VCaP (cell line): ENCODE measurements around the gene LHFPL6.

ENCODE experiments used
- H3K27ac ChIP-seq: fragments of 450-650 bp; 2 replicates; pipeline ENCODE4 v1.5.1; 2017
- TF ChIP-seq, protein P1 (sequence below): fragments of 450-650 bp; conservative IDR thresholded peaks from 2 replicates; pipeline ENCODE4 v1.5.1; 2017; ENCODE audit warnings: mild to moderate bottlenecking, moderate library complexity

LHFPL6 gene

DNA sequence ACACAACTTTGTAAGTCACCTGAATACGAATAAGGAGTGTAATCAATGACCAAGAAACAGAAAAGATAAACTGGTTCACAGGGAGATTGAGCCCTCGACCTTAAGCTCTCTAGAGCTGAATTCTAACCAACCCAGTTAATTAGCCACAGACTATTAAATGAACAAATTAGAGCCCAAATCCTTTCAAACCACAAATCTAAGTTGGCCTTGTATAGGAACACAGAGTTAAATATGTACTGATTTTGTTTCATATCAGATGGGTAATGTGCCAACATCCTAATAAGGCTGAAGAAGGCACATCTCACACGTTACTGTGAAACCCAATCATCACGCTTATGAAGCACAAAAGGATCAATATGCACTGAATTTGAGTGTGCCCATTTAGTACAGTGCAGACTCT, 156.1 kb downstream of the LHFPL6 start:
- no peak overlapping the region for H3K27ac ChIP-seq
- TF ChIP-seq, protein P1, sequence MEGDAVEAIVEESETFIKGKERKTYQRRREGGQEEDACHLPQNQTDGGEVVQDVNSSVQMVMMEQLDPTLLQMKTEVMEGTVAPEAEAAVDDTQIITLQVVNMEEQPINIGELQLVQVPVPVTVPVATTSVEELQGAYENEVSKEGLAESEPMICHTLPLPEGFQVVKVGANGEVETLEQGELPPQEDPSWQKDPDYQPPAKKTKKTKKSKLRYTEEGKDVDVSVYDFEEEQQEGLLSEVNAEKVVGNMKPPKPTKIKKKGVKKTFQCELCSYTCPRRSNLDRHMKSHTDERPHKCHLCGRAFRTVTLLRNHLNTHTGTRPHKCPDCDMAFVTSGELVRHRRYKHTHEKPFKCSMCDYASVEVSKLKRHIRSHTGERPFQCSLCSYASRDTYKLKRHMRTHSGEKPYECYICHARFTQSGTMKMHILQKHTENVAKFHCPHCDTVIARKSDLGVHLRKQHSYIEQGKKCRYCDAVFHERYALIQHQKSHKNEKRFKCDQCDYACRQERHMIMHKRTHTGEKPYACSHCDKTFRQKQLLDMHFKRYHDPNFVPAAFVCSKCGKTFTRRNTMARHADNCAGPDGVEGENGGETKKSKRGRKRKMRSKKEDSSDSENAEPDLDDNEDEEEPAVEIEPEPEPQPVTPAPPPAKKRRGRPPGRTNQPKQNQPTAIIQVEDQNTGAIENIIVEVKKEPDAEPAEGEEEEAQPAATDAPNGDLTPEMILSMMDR, result no peak

DNA sequence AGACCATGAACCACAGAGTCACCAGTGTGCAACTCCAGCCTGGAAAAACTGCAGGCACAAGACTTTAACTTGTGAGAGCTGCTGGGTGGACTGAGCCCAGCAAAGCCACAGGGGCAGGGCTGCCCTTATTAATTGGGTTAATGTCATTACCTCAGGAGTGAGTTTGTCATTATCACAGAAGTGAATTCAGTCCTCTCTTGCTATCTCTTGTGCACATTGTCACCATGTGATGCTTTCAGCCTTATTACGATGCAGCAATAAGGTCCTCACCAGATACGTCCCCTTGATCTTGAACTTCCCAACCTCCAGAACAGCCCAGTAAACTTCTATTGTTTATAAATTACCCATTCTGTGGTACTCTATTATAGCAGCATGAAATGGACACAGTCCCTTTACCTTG, 158.1 kb downstream of the LHFPL6 start:
- TF ChIP-seq, protein P1, result no peak
- no peak overlapping the region for H3K27ac ChIP-seq

DNA sequence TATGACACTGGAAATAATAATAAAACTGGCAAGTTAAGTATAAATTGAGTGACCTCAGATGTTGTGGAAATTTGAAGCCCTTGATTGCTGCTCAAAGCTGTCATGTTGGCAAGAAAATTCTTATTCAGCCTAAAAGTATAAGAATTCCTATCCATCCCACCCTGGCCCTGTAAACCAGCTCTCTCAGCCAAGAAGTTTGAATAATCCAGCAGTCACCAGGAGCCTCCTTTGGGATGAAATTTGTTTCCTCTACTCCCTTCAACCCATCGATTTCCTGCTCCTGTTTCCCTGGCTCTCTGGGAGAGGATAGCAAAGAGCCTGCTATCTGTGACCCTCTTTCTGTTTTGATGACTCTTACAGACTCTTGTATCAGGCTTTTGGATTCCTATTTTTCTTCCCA, 169.3 kb downstream of the LHFPL6 start:
- H3K27ac ChIP-seq, result no peak overlapping the region
- TF ChIP-seq, protein P1, result no peak

DNA sequence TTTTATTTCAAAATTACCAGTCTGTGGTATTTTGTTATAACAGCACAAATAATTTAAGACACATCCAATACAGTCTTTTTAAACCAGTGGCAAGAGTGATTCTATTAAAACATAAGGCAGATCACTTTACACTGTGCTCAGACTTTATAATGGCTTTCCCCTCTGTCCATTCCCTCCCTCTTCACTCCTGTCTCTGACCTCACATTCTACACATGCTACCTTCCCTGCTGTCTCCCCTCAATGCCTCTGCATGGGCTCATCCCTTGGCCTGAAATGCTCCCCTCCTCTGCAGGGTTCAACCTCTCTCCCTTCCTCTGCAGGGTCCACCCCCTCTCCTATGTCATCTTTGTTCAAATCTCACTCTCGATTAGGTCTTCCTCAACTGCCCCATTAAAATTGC, 170.8 kb downstream of the LHFPL6 start:
- no peak overlapping the region for H3K27ac ChIP-seq
- TF ChIP-seq, protein P1, result no peak

DNA sequence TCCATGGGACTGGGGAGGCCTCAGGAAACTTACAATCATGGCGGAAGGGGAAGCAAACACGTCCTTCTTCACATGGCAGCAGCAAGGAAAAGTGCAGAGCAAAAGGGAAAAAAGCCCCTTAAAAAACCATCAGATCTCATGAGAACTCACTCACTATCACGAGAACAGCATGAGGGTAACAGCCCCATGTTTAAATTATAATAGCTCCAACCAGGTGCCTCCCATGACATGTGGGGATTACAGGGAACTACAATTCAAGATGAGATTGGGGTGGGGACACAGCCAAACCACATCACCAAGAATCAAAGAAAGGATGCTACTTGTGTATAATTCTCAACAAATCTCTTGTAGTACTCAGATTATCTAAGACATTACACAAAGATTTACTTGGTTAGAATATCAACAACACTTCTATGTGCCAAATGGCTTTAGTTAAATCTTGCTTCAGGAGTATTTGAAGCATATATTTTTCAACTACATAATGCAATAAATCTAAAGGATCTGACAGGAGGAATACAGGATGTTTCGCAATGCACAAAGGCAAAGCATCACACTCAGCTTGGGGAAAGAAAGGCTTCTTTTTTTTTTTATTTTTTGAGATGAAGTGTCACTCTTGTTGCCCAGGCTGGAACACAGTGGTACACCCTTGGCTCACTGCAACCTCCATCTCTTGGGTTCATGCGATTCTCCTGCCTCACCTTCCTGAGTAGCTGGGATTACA, 180.0 kb downstream of the LHFPL6 start:
- H3K27ac ChIP-seq, result no peak overlapping the region
- TF ChIP-seq, protein P1, result no peak

DNA sequence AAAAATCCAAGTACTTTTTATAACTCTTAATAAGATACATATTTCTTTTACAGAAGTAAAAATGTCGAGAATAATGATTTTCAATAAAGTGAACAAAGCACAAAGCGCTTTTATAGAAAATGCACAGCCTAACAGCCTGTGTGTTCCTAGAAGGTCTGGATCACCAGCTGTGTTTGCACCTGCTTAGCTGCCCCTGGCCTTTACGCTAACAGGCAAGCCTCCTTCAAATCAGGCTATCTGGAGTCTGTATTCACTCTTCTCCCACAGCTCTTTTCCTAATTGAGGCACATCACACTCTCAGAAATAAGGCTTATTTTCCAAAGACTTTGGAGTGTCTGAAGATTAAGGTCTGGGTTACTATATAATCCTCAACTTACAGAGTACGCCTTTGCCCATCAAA, 183.1 kb downstream of the LHFPL6 start:
- no peak overlapping the region for H3K27ac ChIP-seq
- TF ChIP-seq, protein P1, result no peak

DNA sequence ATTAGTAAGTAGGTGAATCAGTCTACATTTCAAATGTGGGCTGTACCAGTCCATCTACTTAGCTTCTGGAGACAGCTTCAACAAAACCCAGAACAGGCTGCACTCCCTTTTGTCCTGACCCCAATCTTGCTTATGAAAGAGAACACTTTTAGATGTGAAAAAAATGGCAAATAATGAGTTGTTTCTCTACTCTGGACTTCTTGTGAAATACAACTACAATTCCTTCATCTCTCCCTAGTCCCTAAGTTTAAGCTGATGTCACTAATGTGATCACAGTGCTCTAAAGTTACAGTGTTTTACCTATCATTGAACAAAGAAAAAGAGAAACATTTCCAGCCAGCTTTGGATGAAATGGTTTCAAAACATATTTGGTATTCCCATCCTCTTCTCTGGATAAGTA, 183.9 kb downstream of the LHFPL6 start:
- TF ChIP-seq, protein P1, result no peak
- H3K27ac ChIP-seq, result no peak overlapping the region
